Measurements from ENCODE around the gene ARRB1. TPM values are rescaled to one million over a fixed set of nuclear protein-coding genes. Genes with fewer than 3 reads are reported as not detected.

The ARRB1 gene
- total and polyA plus RNA-seq, 4 donors, result 5.8 to 76.1 (median 21.0) TPM

DNA sequence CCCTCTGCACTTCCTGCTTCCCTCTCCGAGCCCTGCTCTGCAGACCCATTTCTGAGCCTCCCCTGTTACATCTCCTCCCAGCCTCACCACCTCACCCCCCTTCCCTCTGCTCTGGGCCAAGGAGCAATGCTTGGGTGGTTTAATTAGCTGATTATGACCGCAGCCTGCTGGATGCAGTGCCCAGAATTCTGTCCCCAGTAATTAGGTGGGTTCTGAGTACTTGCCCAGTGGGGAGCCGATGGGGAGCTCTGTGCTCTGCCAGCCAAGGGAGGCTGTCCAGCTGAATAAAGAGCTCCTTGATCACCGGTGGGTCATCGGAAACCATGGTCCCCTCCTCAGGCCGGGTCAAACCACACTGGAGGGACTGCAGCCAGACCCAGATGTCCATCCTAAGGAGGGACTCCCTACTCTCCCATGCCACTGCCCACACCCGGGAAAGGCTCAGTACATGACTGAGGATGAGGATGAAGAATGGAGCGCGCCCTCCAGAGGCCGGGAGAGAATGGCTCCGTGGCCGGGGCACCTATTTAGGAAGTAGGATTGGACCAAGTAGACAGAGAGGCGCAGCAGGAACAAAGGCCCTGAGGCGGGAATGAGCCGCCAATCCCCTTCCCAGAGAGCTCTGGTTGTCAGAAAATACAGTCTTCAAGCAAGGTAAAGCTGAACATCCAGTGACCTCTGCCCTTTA is 9.1 kb downstream of the ARRB1 start:
- no peak for ATAC-seq (ENCODE audit: low FRiP score)
- no peak for DNase-seq
- H3K27ac ChIP-seq (ENCODE audit: low read depth in 1 of 2, low read length in 2 of 2), result no peak overlapping the region
- no peaks in the 10 kb centered on the region for H3K4me1 ChIP-seq (ENCODE audit: control insufficient read depth in 1 of 2, insufficient read depth in 2 of 2, low read length in 2 of 2)
- WGBS, 2 donors, result 90 to 91% methylated on average over 15 of the region's 15 CpGs
- no peaks in the 10 kb centered on the region for H3K9me3 ChIP-seq (ENCODE audit: control insufficient read depth, low read length)
- intact Hi-C loops (cut with DNase I), result no loop called here
- no peak overlapping the region for H3K4me3 ChIP-seq (ENCODE audit: low read length in 2 of 2)
- H3K36me3 ChIP-seq (ENCODE audit: control insufficient read depth in 1 of 2, insufficient read depth in 2 of 2, low read length in 1 of 2), result no peaks in the 10 kb centered on the region
- no peaks in the 10 kb centered on the region for H3K27me3 ChIP-seq (ENCODE audit: control insufficient read depth in 1 of 2, insufficient read depth in 2 of 2, low read length in 1 of 2)

GRCh38 chr11:75341612-75342011 is 9.8 kb downstream of the ARRB1 start:
- Histone ChIP-seq H3K9me3 (ENCODE audit: control insufficient read depth, low read length) (no peaks in the 10 kb centered on the region), H3K27ac (ENCODE audit: low read depth in 1 of 2, low read length in 2 of 2) (no peak overlapping the region), H3K36me3 (ENCODE audit: control insufficient read depth in 1 of 2, insufficient read depth in 2 of 2, low read length in 1 of 2) (no peaks in the 10 kb centered on the region), H3K4me3 (ENCODE audit: low read length in 2 of 2) (no peak overlapping the region), H3K27me3 (ENCODE audit: control insufficient read depth in 1 of 2, insufficient read depth in 2 of 2, low read length in 1 of 2) (no peaks in the 10 kb centered on the region), H3K4me1 (ENCODE audit: control insufficient read depth in 1 of 2, insufficient read depth in 2 of 2, low read length in 2 of 2) (no peaks in the 10 kb centered on the region)
- no peak for ATAC-seq (ENCODE audit: low FRiP score)
- intact Hi-C loops (cut with DNase I), result no loop called here
- DNase-seq, result no peak
- WGBS, 2 donors, result 73 to 91% methylated on average over 5 of the region's 5 CpGs

DNA sequence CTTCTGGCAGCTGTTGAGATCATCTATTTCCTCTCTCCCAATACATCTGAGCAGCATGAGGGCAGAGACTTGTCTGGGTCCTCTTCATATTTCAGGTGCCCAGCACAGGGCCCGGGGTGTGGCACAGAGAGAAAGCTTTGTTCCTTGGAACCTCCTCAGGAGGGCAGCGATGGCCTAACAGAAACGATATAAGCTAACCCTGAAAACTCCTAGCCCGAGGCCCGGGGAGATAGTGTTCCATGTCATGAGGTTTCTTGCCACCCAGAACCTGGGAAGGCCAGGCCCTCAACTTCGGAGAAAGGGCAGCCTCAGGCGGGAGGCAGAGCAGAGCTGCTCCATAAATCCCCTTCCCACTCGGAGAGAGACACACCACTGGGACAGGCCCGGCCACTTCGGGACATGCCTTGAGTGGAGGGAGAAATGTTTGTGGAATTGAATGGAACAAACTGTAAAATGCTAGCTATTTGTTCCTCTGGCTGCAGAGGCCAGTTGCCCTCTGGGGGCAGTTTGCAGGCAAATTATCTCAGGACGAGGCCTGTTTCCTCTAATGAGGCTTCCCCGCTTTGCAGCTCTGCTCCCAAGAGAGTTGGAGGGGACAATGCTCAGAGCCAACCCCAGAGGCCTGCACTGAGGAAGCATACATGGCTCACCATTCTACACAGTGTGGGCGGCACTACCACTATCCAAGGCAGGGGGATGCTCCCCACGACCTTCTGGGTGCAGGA is 11.6 kb downstream of the ARRB1 start:
- ATAC-seq (ENCODE audit: low FRiP score), result no peak
- no peaks in the 10 kb centered on the region for H3K27me3 ChIP-seq (ENCODE audit: control insufficient read depth in 1 of 2, insufficient read depth in 2 of 2, low read length in 1 of 2)
- no peak overlapping the region for H3K4me3 ChIP-seq (ENCODE audit: low read length in 2 of 2)
- 68 to 74% methylated on average over 14 of the region's 14 CpGs for WGBS, 2 donors
- H3K36me3 ChIP-seq (ENCODE audit: control insufficient read depth in 1 of 2, insufficient read depth in 2 of 2, low read length in 1 of 2), result no peaks in the 10 kb centered on the region
- intact Hi-C loops (cut with DNase I), result no loop called here
- H3K27ac ChIP-seq (ENCODE audit: low read depth in 1 of 2, low read length in 2 of 2), result no peak overlapping the region
- no peaks in the 10 kb centered on the region for H3K9me3 ChIP-seq (ENCODE audit: control insufficient read depth, low read length)
- H3K4me1 ChIP-seq (ENCODE audit: control insufficient read depth in 1 of 2, insufficient read depth in 2 of 2, low read length in 2 of 2), result no peaks in the 10 kb centered on the region
- no peak for DNase-seq

DNA sequence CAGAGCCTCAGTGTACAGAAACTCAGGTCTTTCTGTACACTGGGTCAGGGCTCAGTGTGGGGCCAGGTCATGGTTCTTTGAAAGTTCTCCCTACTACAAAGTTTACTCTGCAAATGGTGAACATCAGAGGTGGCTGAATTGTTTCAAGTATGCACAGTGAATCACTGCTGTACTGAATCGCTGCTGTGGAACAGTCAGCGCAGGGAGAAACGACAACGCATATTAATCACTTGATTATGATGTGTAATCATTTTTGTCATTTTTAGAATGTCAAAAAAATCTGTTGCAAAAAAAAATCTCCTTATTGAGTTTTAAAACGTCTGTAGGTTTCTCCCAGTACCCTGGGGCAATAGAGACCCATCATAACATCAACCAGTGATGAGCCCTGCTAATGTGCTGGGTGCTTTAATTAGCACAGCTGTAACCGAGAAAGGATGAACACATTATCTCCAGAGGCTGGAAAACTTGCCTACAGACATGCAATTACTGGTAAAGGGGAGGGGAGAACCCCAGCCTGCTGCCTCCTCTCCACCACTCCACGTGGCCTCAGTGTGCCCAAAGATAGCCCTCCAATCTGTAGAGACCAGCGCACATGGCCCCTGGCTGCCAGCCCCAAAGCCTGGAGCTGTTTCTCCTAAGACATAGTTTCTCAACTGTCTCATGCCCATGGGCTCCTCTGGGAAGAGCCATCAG is 12.8 kb downstream of the ARRB1 start:
- whole genome bisulfite sequencing, 2 donors, result 82 to 89% methylated on average over 8 of the region's 8 CpGs
- intact Hi-C loops (cut with DNase I), result no loop called here
- no peak overlapping the region for H3K27ac ChIP-seq (ENCODE audit: low read depth in 1 of 2, low read length in 2 of 2)
- DNase-seq (no peak), ATAC-seq (ENCODE audit: low FRiP score) (no peak)
- H3K36me3 ChIP-seq (ENCODE audit: control insufficient read depth in 1 of 2, insufficient read depth in 2 of 2, low read length in 1 of 2), result no peaks in the 10 kb centered on the region
- no peaks in the 10 kb centered on the region for H3K9me3 ChIP-seq (ENCODE audit: control insufficient read depth, low read length)
- no peak overlapping the region for H3K4me3 ChIP-seq (ENCODE audit: low read length in 2 of 2)
- no peaks in the 10 kb centered on the region for H3K27me3 ChIP-seq (ENCODE audit: control insufficient read depth in 1 of 2, insufficient read depth in 2 of 2, low read length in 1 of 2)
- H3K4me1 ChIP-seq (ENCODE audit: control insufficient read depth in 1 of 2, insufficient read depth in 2 of 2, low read length in 2 of 2), result no peaks in the 10 kb centered on the region

- H3K36me3 ChIP-seq (ENCODE audit: control insufficient read depth in 1 of 2, insufficient read depth in 2 of 2, low read length in 1 of 2), result no peaks in the 10 kb centered on the region
- DNase-seq (peak in 1 of 2 donors; percentile 83), ATAC-seq (ENCODE audit: low FRiP score) (no peak)
- no peaks in the 10 kb centered on the region for H3K4me1 ChIP-seq (ENCODE audit: control insufficient read depth in 1 of 2, insufficient read depth in 2 of 2, low read length in 2 of 2)
- WGBS, 2 donors, result 73 to 78% methylated on average over 6 of the region's 6 CpGs
- no peaks in the 10 kb centered on the region for H3K27me3 ChIP-seq (ENCODE audit: control insufficient read depth in 1 of 2, insufficient read depth in 2 of 2, low read length in 1 of 2)
- no peaks in the 10 kb centered on the region for H3K9me3 ChIP-seq (ENCODE audit: control insufficient read depth, low read length)
- intact Hi-C loops (cut with DNase I), result no loop called here
- H3K27ac ChIP-seq (ENCODE audit: low read depth in 1 of 2, low read length in 2 of 2), result no peak overlapping the region
- H3K4me3 ChIP-seq (ENCODE audit: low read length in 2 of 2), result no peak overlapping the region
Measured at GRCh38 chr11:75337195-75337654, 14.2 kb downstream of the ARRB1 start.

- H3K4me3 ChIP-seq (ENCODE audit: low read length in 2 of 2), result no peak overlapping the region
- no peaks in the 10 kb centered on the region for H3K9me3 ChIP-seq (ENCODE audit: control insufficient read depth, low read length)
- H3K27me3 ChIP-seq (ENCODE audit: control insufficient read depth in 1 of 2, insufficient read depth in 2 of 2, low read length in 1 of 2), result no peaks in the 10 kb centered on the region
- DNase-seq (no peak), ATAC-seq (ENCODE audit: low FRiP score) (no peak)
- H3K27ac ChIP-seq (ENCODE audit: low read depth in 1 of 2, low read length in 2 of 2), result no peak overlapping the region
- intact Hi-C loops (cut with DNase I), result no loop called here
- no peaks in the 10 kb centered on the region for H3K36me3 ChIP-seq (ENCODE audit: control insufficient read depth in 1 of 2, insufficient read depth in 2 of 2, low read length in 1 of 2)
- no peaks in the 10 kb centered on the region for H3K4me1 ChIP-seq (ENCODE audit: control insufficient read depth in 1 of 2, insufficient read depth in 2 of 2, low read length in 2 of 2)
- WGBS, 2 donors, result 93 to 95% methylated on average over 11 of the region's 11 CpGs
Measured at GRCh38 chr11:75334976-75335375, 16.5 kb downstream of the ARRB1 start.

- no peaks in the 10 kb centered on the region for H3K9me3 ChIP-seq (ENCODE audit: control insufficient read depth, low read length)
- H3K4me1 ChIP-seq (ENCODE audit: control insufficient read depth in 1 of 2, insufficient read depth in 2 of 2, low read length in 2 of 2), result no peaks in the 10 kb centered on the region
- H3K4me3 ChIP-seq (ENCODE audit: low read length in 2 of 2), result no peak overlapping the region
Measured at GRCh38 chr11:75334402-75334891, 17.0 kb downstream of the ARRB1 start.

DNA sequence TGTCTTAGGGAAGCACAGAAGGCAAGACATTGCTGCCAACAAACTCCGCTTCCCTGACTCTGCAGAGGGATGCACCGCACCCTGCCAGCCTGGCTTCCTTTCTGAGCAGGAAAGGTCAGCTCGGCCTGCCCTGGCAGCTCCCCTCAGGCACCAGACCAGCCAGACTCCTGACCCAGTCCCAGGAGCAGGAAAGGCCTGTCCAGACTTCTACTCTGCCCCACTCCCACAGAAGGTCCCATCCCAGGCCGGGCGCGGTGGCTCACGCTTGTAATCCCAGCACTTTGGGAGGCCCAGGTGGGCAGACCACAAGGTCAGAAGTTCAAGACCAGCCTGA is 17.7 kb downstream of the ARRB1 start:
- ATAC-seq (ENCODE audit: low FRiP score) (no peak), DNase-seq (no peak)
- Histone ChIP-seq H3K27me3 (ENCODE audit: control insufficient read depth in 1 of 2, insufficient read depth in 2 of 2, low read length in 1 of 2) (no peaks in the 10 kb centered on the region), H3K9me3 (ENCODE audit: control insufficient read depth, low read length) (no peaks in the 10 kb centered on the region), H3K4me3 (ENCODE audit: low read length in 2 of 2) (no peak overlapping the region), H3K36me3 (ENCODE audit: control insufficient read depth in 1 of 2, insufficient read depth in 2 of 2, low read length in 1 of 2) (no peaks in the 10 kb centered on the region), H3K4me1 (ENCODE audit: control insufficient read depth in 1 of 2, insufficient read depth in 2 of 2, low read length in 2 of 2) (no peaks in the 10 kb centered on the region), H3K27ac (ENCODE audit: low read depth in 1 of 2, low read length in 2 of 2) (no peak overlapping the region)
- intact Hi-C loops (cut with DNase I), result no loop called here
- WGBS, 2 donors, result 95% methylated on average over 7 of the region's 7 CpGs

More at GRCh38 chr11:75334402-75334891, 17.0 kb downstream of the ARRB1 start:
- intact Hi-C loops (cut with DNase I), result no loop called here
- ATAC-seq (ENCODE audit: low FRiP score) (no peak), DNase-seq (no peak)
- Histone ChIP-seq H3K27ac (ENCODE audit: low read depth in 1 of 2, low read length in 2 of 2) (no peak overlapping the region), H3K27me3 (ENCODE audit: control insufficient read depth in 1 of 2, insufficient read depth in 2 of 2, low read length in 1 of 2) (no peaks in the 10 kb centered on the region), H3K36me3 (ENCODE audit: control insufficient read depth in 1 of 2, insufficient read depth in 2 of 2, low read length in 1 of 2) (no peaks in the 10 kb centered on the region)
- 87 to 93% methylated on average over 2 of the region's 2 CpGs for WGBS, 2 donors
